HepG2 (cell line): ENCODE data around the gene INA. TPM values are rescaled to one million over a fixed set of nuclear protein-coding genes. Genes with fewer than 3 reads are reported as not detected.

Experiments
- BRCA1 ChIP-seq: sonication (generic); formaldehyde crosslinking; IDR thresholded peaks from 2 replicates; pipeline ENCODE4 v1.4.0; 2020; ENCODE audit warnings: missing genetic modification reagents
- FOXP1 ChIP-seq, 2 experiments: fragments of 450-650 bp in 1 of 2; IDR thresholded peaks; 2 replicates each; pipeline ENCODE4 v1.6.1; 2017 to 2018; ENCODE audit warnings: antibody characterized with exemption in 1 of 2
- JUN ChIP-seq: sonication (generic); formaldehyde crosslinking; IDR thresholded peaks from 2 replicates; pipeline ENCODE4 v1.4.0; 2020; ENCODE audit warnings: mild to moderate bottlenecking, missing genetic modification reagents
- KAT8 ChIP-seq: IDR thresholded peaks from 2 replicates; pipeline ENCODE4 v1.6.1; 2016; ENCODE audit warnings: missing genetic modification reagents, missing compliant biosample characterization
- KLF11 ChIP-seq: IDR thresholded peaks from 2 replicates; pipeline ENCODE4 v1.6.1; 2016; ENCODE audit warnings: missing compliant biosample characterization
- LCORL ChIP-seq, 2 experiments: fragments of 450-650 bp in 1 of 2; sonication (generic) in 1 of 2; formaldehyde crosslinking in 1 of 2; IDR thresholded peaks; 2 replicates each; pipeline versions ENCODE4 v1.5.0 to v1.6.1; 2017 to 2020; ENCODE audit warnings: antibody characterized with exemption in 1 of 2, missing genetic modification reagents in 1 of 2
- MED8 ChIP-seq: sonication (generic); formaldehyde crosslinking; IDR thresholded peaks from 2 replicates; pipeline ENCODE4 v1.8.1; 2023; ENCODE audit warnings: mild to moderate bottlenecking, missing genetic modification reagents; ENCODE audit not compliant: insufficient replicate concordance
- RFX5 ChIP-seq: IDR thresholded peaks from 2 replicates; pipeline ENCODE4 v1.6.1; 2011; ENCODE audit warnings: low read depth, low read length, improper control_type of control experiment
- RXRB ChIP-seq: IDR thresholded peaks from 2 replicates; pipeline ENCODE4 v1.6.1; 2016; ENCODE audit warnings: borderline replicate concordance, missing genetic modification reagents, missing compliant biosample characterization
- SP5 ChIP-seq: IDR thresholded peaks from 2 replicates; pipeline ENCODE4 v1.6.1; 2016; ENCODE audit warnings: low read depth, borderline replicate concordance
- TBX2 ChIP-seq: sonication (generic); formaldehyde crosslinking; IDR thresholded peaks from 2 replicates; pipeline ENCODE4 v1.5.0; 2020; ENCODE audit warnings: missing genetic modification reagents, mild to moderate bottlenecking, borderline replicate concordance
- ZNF331 ChIP-seq: sonication (generic); formaldehyde crosslinking; IDR thresholded peaks from 2 replicates; pipeline ENCODE4 v1.4.0; 2020; ENCODE audit warnings: missing genetic modification reagents
- ZNF558 ChIP-seq: sonication (generic); formaldehyde crosslinking; IDR thresholded peaks from 2 replicates; pipeline ENCODE4 v1.9.0; 2022; ENCODE audit warnings: mild to moderate bottlenecking, missing genetic modification reagents, borderline replicate concordance
- polyA plus RNA-seq, 8 experiments: library from polyadenylated mRNA; depleted of rRNA in 3 of 8; stranded (reverse) in 7 of 8; unstranded in 1 of 8; fragments of >200 nt; fragmentation: Illumina TruSeq in 4 of 8; extraction: Trizol in 4 of 8; gene quantifications; 2 replicates each; pipeline versions ENCODE4 v1.2.1 to v1.2.3, GENCODE V29; 2011 to 2016; ENCODE audit warnings: low read depth in 4 of 8, missing spikeins in 1 of 8, mixed read lengths in 1 of 8; ENCODE audit not compliant: insufficient read depth in 1 of 8
- total RNA-seq, 5 experiments: library from RNA; depleted of rRNA; stranded (reverse); fragments of >200 nt; fragmentation: Illumina TruSeq; extraction: Trizol; gene quantifications; 2 replicates each; pipeline ENCODE4 v1.2.3, GENCODE V29; 2016; ENCODE audit warnings: low read depth in 1 of 5
- TF ChIP-seq, protein P1 (sequence below): sonication (generic); formaldehyde crosslinking; conservative IDR thresholded peaks from 2 replicates; pipeline ENCODE4 v1.4.0; 2020; ENCODE audit warnings: mild to moderate bottlenecking, missing genetic modification reagents, moderate library complexity
- TF ChIP-seq, protein P2 (sequence below): IDR thresholded peaks from 2 replicates; pipeline ENCODE4 v1.6.1; 2012; ENCODE audit warnings: low read depth, low read length, improper control_type of control experiment
- TF ChIP-seq, protein P3 (sequence below): IDR thresholded peaks from 2 replicates; pipeline ENCODE4 v1.6.1; 2016; ENCODE audit warnings: low read depth
- TF ChIP-seq, protein P4 (sequence below): sonication (generic); formaldehyde crosslinking; IDR thresholded peaks from 2 replicates; pipeline ENCODE4 v1.4.0; 2020; ENCODE audit warnings: missing genetic modification reagents
- TF ChIP-seq, protein P5 (sequence below): sonication (generic); formaldehyde crosslinking; IDR thresholded peaks from 2 replicates; pipeline ENCODE4 v1.5.0; 2020; ENCODE audit warnings: missing genetic modification reagents, mild to moderate bottlenecking, borderline replicate concordance

Gene INA
- total and polyA plus RNA-seq, 2 of the 13 experiments (the other 11 are each of a cell fraction or from before 2014, with no cell fraction given) = 0.04 to 0.13 TPM

DNA sequence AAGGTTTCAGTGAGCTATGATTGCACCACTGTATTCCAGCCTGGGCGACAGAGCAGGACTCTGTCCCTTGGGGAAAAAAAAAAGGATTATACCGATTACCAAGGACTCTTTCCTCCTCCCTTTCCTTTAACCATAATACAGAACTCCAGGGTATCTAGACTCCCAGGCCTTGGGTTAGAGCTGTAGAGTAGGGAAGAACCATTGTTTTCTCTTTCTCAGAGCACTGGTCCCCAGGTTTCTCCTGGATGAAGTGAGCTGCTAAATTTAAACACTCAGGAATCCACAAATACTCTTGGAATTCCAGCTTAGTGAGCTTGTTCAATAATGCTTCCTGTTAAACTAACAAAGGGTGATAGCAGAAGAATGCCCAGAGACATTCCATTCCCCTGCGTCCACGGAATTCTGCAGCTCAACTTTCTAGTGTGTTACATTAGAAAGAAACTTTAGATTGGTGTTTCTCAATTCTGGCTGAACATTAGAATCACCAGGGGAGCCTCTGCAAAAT is 45.8 kb upstream of the INA start (continued):
- TF ChIP-seq, protein P1, sequence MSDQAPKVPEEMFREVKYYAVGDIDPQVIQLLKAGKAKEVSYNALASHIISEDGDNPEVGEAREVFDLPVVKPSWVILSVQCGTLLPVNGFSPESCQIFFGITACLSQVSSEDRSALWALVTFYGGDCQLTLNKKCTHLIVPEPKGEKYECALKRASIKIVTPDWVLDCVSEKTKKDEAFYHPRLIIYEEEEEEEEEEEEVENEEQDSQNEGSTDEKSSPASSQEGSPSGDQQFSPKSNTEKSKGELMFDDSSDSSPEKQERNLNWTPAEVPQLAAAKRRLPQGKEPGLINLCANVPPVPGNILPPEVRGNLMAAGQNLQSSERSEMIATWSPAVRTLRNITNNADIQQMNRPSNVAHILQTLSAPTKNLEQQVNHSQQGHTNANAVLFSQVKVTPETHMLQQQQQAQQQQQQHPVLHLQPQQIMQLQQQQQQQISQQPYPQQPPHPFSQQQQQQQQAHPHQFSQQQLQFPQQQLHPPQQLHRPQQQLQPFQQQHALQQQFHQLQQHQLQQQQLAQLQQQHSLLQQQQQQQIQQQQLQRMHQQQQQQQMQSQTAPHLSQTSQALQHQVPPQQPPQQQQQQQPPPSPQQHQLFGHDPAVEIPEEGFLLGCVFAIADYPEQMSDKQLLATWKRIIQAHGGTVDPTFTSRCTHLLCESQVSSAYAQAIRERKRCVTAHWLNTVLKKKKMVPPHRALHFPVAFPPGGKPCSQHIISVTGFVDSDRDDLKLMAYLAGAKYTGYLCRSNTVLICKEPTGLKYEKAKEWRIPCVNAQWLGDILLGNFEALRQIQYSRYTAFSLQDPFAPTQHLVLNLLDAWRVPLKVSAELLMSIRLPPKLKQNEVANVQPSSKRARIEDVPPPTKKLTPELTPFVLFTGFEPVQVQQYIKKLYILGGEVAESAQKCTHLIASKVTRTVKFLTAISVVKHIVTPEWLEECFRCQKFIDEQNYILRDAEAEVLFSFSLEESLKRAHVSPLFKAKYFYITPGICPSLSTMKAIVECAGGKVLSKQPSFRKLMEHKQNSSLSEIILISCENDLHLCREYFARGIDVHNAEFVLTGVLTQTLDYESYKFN (CRISPR knock-in tag) = peak; percentile 71
- TF ChIP-seq, protein P2, sequence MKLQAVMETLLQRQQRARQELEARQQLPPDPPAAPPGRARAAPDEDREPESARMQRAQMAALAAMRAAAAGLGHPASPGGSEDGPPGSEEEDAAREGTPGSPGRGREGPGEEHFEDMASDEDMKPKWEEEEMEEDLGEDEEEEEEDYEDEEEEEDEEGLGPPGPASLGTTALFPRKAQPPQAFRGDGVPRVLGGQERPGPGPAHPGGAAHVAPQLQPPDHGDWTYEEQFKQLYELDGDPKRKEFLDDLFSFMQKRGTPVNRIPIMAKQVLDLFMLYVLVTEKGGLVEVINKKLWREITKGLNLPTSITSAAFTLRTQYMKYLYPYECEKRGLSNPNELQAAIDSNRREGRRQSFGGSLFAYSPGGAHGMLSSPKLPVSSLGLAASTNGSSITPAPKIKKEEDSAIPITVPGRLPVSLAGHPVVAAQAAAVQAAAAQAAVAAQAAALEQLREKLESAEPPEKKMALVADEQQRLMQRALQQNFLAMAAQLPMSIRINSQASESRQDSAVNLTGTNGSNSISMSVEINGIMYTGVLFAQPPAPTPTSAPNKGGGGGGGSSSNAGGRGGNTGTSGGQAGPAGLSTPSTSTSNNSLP = 0 out of 2 replicates have a peak, but pooled peaks have one; percentile 46
- TF ChIP-seq RFX5 (no peak), FOXP1 (IDR thresholded peaks at IDR 0.05) (no peak), FOXP1 (CRISPR knock-in tag; IDR thresholded peaks at IDR 0.05) (0 out of 2 replicates have a peak, but pooled peaks have one; percentile 28), KAT8 (CRISPR knock-in tag) (0 out of 2 replicates have a peak, but pooled peaks have one; percentile 16), BRCA1 (CRISPR knock-in tag) (no peak), JUN (CRISPR knock-in tag) (peak; percentile 40; the same call in 1 of the 2 replicates), TBX2 (0 out of 2 replicates have a peak, but pooled peaks have one; percentile 20), KLF11 (CRISPR knock-in tag) (no peak), ZNF331 (CRISPR knock-in tag) (peak; percentile 77), RXRB (CRISPR knock-in tag) (peak; percentile 69; the same call in 1 of the 2 replicates), MED8 (no peak), ZNF558 (CRISPR knock-in tag) (no peak), LCORL (IDR thresholded peaks at IDR 0.05) (peak; percentile 79; the same call in 1 of the 2 replicates), LCORL (CRISPR knock-in tag; IDR thresholded peaks at IDR 0.05) (0 out of 2 replicates have a peak, but pooled peaks have one; percentile 32), SP5 (no peak)
- TF ChIP-seq, protein P3, sequence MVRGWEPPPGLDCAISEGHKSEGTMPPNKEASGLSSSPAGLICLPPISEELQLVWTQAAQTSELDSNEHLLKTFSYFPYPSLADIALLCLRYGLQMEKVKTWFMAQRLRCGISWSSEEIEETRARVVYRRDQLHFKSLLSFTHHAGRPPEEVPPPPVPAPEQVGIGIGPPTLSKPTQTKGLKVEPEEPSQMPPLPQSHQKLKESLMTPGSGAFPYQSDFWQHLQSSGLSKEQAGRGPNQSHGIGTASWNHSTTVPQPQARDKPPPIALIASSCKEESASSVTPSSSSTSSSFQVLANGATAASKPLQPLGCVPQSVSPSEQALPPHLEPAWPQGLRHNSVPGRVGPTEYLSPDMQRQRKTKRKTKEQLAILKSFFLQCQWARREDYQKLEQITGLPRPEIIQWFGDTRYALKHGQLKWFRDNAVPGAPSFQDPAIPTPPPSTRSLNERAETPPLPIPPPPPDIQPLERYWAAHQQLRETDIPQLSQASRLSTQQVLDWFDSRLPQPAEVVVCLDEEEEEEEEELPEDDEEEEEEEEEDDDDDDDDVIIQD (CRISPR knock-in tag) = peak; percentile 33; the same call in 1 of the 2 replicates
- TF ChIP-seq, protein P4, sequence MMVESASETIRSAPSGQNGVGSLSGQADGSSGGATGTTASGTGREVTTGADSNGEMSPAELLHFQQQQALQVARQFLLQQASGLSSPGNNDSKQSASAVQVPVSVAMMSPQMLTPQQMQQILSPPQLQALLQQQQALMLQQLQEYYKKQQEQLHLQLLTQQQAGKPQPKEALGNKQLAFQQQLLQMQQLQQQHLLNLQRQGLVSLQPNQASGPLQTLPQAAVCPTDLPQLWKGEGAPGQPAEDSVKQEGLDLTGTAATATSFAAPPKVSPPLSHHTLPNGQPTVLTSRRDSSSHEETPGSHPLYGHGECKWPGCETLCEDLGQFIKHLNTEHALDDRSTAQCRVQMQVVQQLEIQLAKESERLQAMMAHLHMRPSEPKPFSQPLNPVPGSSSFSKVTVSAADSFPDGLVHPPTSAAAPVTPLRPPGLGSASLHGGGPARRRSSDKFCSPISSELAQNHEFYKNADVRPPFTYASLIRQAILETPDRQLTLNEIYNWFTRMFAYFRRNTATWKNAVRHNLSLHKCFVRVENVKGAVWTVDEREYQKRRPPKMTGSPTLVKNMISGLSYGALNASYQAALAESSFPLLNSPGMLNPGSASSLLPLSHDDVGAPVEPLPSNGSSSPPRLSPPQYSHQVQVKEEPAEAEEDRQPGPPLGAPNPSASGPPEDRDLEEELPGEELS = peak; percentile 44; the same call in 1 of the 2 replicates
- TF ChIP-seq, protein P5, sequence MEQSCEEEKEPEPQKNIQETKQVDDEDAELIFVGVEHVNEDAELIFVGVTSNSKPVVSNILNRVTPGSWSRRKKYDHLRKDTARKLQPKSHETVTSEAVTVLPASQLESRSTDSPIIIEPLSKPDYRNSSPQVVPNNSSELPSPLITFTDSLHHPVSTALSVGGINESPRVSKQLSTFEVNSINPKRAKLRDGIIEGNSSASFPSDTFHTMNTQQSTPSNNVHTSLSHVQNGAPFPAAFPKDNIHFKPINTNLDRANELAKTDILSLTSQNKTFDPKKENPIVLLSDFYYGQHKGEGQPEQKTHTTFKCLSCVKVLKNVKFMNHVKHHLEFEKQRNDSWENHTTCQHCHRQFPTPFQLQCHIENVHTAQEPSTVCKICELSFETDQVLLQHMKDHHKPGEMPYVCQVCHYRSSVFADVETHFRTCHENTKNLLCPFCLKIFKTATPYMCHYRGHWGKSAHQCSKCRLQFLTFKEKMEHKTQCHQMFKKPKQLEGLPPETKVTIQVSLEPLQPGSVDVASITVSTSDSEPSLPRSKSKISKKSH (CRISPR knock-in tag) = no peak
